GM12873 (cell line): ENCODE results near the gene RFESD.

ENCODE experiments used
- TF ChIP-seq, protein P1 (sequence below): IDR thresholded peaks from 2 replicates; pipeline ENCODE4 v1.5.1; 2012; ENCODE audit warnings: low read depth, mild to moderate bottlenecking, moderate library complexity, low read length, control low read depth; ENCODE audit not compliant: insufficient read depth; ENCODE audit errors: missing control alignments

Gene RFESD

DNA sequence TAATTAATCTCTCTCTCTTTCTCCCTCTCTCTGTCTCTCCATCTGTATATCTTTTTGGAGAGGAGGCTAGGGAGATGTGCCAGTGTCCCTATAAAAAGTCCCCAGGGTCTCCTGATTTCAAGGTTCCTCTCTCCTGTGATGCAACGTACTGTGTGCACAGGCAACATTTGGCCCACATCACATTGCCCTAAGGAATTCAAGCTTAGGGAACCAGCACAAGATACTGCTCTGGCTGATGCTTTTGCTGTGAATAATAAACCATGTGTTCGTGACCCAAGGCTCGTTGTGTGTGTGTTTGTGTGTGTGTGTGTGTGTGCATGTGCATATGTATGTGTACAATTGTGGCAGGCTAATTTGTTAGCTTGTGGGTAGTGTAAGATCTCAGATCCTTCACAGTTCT, 26.5 kb downstream of the RFESD start:
- TF ChIP-seq, protein P1, sequence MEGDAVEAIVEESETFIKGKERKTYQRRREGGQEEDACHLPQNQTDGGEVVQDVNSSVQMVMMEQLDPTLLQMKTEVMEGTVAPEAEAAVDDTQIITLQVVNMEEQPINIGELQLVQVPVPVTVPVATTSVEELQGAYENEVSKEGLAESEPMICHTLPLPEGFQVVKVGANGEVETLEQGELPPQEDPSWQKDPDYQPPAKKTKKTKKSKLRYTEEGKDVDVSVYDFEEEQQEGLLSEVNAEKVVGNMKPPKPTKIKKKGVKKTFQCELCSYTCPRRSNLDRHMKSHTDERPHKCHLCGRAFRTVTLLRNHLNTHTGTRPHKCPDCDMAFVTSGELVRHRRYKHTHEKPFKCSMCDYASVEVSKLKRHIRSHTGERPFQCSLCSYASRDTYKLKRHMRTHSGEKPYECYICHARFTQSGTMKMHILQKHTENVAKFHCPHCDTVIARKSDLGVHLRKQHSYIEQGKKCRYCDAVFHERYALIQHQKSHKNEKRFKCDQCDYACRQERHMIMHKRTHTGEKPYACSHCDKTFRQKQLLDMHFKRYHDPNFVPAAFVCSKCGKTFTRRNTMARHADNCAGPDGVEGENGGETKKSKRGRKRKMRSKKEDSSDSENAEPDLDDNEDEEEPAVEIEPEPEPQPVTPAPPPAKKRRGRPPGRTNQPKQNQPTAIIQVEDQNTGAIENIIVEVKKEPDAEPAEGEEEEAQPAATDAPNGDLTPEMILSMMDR = no peak

DNA sequence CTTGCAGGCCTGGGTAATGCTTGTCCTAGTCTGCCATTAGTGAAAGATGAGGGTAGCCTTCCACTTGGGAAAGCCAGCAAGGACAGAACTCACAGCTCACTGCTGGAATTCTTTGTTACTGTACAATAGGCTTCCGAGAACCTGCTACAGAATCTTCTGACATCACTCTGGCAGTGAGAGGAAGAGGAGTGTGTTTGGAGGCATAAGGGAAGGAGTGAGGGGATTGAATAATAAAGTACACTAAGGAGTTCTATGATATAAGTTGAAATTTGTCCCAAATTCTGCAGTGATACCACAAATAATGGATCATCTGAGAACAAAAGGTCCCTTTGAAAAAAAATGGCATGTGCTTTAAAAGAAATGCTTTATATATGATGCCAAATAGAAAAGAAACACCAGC, 36.3 kb downstream of the RFESD start, which contains the start of gene SPATA9:
Gene SPATA9, minus strand, starts transcription at position 101 of the 400 bp plus-strand sequence. CDS start 137 bp downstream, outside the sequence.
- TF ChIP-seq, protein P1 = no peak

GRCh38 chr5:95684361-95684760, 37.8 kb downstream of the RFESD start:
- TF ChIP-seq, protein P1 = no peak

GRCh38 chr5:95686651-95687050, 40.1 kb downstream of the RFESD start:
- TF ChIP-seq, protein P1 = no peak

DNA sequence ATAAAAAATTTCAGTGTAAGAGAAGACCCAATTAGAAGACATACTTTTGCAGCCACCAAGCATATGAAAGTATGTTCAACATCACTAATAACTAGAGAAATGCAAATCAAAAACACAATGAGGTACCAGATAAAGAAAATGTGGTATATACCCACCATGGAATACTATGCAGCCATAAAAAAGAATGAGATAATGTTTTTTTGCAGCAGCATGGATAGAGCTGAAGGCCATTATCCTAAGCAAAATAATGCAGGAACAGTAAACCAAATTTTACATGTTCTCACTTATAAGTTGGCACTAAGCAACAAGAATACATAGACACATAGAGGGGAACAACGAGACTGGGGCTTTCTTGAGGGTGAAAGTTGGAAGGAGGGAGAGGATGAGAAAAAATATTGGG, 43.1 kb downstream of the RFESD start:
- TF ChIP-seq, protein P1 = no peak

DNA sequence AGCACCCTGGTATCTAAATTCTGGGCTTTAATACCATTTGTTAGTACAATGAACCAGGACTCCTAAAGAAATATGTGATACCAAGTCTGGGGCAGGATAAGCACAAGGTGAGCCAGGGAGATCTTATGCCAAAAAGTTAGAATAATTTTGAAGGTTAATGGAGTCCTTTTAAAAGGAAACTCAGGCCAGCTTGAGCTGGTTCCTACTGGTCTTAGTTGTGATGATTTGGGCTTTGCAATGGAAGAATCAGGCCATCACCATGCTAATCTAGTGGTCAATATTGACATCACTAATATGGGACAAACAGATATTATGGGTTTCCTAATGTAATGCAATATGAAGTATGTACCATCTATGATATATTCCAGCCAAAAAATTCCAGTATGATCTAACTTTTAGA, 43.8 kb downstream of the RFESD start:
- TF ChIP-seq, protein P1 = no peak

GRCh38 chr5:95697781-95698681, 51.5 kb downstream of the RFESD start:
- TF ChIP-seq, protein P1 = no peak
